ENCODE data around the gene SLC2A2.
A peak's percentile ranks its signal among the peaks of the same experiment; 100 is the strongest.

Gene SLC2A2

DNA sequence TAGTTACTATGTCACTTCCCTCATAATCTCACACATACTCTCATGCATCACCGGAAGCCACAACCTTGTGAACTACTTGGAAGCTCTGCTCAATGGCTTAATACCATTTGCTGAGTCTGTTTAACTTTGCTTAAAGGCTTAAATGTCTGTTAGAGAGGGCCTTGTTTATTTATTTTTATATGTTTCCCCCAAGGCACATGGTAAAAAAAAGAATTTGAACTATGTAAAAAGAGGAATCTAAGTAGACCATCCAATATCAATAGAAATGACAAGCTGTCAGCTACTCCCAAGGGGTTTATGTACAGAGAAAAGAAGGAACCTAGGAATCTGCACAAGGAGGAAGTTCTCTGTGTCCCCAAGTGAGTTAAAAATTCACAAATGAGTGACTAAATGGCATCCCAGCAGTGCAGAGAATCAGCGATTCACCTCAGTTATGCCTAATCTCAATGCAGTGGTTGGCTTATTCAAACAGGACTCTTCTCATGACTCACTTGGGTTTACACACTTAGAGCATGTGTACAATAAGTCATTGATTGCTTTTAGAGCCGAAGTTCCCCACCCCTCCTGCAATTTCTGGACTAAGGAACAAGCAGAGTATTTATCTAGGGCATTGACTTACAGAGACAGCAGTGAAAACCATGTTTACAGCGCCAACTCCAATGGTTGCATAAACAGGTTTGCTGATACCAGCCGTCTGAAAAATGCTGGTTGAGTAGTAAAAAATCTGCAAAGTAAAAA is 24.4 kb downstream of the SLC2A2 start:
- DNase-seq (ENCODE audit: low read depth), result no peak
- H3K4me3 ChIP-seq (ENCODE audit: low read depth, low read length), result no peak overlapping the region
- TF ChIP-seq, protein P1, sequence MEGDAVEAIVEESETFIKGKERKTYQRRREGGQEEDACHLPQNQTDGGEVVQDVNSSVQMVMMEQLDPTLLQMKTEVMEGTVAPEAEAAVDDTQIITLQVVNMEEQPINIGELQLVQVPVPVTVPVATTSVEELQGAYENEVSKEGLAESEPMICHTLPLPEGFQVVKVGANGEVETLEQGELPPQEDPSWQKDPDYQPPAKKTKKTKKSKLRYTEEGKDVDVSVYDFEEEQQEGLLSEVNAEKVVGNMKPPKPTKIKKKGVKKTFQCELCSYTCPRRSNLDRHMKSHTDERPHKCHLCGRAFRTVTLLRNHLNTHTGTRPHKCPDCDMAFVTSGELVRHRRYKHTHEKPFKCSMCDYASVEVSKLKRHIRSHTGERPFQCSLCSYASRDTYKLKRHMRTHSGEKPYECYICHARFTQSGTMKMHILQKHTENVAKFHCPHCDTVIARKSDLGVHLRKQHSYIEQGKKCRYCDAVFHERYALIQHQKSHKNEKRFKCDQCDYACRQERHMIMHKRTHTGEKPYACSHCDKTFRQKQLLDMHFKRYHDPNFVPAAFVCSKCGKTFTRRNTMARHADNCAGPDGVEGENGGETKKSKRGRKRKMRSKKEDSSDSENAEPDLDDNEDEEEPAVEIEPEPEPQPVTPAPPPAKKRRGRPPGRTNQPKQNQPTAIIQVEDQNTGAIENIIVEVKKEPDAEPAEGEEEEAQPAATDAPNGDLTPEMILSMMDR (IDR thresholded peaks at IDR 0.05; ENCODE audit: insufficient read depth, low read depth, low read length, missing control alignments), result no peak

DNA sequence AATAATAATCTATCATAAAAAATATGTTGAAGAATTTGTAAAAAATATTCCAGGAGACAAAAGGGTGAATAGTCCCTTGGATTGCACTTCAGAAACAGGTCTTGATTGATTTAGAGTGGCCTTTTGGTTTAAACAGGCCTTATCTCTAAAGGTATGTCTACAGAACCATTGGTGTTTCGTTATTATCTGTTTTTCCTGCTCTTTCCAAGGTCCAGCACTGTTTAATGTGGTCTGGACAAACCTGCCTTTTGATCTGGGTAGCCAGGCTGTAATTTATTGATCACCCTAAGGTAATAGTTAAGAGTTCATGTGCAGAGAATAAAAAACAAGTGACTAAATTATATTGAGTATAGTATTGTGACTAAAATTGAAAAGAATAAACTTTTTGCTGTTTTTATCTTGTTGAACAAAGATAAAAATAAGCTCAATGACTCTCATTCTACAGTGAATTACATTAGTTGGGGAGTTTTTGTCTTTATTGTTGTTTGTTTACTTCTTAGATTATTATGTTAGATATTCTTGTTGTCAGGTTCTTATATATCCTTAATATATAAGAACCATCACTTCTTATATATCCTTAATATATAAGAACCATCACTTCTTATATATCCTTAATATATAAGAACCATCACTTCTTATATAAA is 25.1 kb downstream of the SLC2A2 start:
- TF ChIP-seq, protein P1 (IDR thresholded peaks at IDR 0.05; ENCODE audit: insufficient read depth, low read depth, low read length, missing control alignments), result no peak
- no peak overlapping the region for H3K4me3 ChIP-seq (ENCODE audit: low read depth, low read length)
- no peak for DNase-seq (ENCODE audit: low read depth)

DNA sequence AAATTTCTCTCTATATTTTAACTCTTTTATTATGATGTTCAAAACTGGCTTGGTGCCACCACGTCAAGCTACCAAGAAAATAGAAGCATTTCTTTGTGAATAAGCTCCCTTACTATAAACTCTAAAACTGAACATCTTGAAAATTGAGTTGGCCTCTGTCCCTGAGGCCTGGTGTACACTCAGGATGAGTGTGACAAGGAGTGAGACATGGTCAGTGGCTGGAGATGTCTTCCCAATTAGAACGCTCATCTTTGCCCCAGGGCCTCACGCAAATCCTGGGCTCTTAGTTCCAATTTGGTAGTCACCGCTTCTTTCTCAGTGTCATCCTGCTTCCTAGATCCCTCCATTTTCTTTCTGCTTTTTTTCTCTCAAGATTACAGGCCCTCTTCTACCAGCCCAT is 26.2 kb downstream of the SLC2A2 start:
- TF ChIP-seq, protein P1 (IDR thresholded peaks at IDR 0.05; ENCODE audit: insufficient read depth, low read depth, low read length, missing control alignments), result no peak
- no peak for DNase-seq (ENCODE audit: low read depth)
- no peak overlapping the region for H3K4me3 ChIP-seq (ENCODE audit: low read depth, low read length)

DNA sequence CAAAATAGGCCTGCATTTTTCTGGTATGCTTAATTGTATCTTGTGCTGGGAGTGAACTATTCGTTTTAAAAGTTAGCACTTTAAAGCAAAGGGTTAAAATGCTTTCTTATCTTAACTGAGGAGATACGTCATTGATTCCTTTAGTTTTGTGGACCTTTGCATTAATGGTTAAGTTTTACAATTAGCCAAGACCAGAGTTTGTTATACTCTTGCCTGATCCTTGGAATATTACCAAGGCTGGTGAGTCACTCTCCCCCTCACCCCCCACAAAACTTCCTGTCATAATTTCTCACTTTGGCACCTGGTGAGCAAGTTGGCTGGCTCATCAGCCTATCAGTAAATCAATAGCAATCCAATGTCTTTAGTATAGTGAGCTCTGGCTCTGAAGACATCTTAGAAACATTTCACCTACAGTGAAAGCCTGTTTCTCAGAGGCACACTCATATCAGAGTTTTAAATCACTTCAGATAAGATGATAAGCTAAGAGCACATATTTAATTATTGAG is 26.7 kb downstream of the SLC2A2 start:
- no peak overlapping the region for H3K4me3 ChIP-seq (ENCODE audit: low read depth, low read length)
- TF ChIP-seq, protein P1 (IDR thresholded peaks at IDR 0.05; ENCODE audit: insufficient read depth, low read depth, low read length, missing control alignments), result no peak
- DNase-seq (ENCODE audit: low read depth), result no peak

DNA sequence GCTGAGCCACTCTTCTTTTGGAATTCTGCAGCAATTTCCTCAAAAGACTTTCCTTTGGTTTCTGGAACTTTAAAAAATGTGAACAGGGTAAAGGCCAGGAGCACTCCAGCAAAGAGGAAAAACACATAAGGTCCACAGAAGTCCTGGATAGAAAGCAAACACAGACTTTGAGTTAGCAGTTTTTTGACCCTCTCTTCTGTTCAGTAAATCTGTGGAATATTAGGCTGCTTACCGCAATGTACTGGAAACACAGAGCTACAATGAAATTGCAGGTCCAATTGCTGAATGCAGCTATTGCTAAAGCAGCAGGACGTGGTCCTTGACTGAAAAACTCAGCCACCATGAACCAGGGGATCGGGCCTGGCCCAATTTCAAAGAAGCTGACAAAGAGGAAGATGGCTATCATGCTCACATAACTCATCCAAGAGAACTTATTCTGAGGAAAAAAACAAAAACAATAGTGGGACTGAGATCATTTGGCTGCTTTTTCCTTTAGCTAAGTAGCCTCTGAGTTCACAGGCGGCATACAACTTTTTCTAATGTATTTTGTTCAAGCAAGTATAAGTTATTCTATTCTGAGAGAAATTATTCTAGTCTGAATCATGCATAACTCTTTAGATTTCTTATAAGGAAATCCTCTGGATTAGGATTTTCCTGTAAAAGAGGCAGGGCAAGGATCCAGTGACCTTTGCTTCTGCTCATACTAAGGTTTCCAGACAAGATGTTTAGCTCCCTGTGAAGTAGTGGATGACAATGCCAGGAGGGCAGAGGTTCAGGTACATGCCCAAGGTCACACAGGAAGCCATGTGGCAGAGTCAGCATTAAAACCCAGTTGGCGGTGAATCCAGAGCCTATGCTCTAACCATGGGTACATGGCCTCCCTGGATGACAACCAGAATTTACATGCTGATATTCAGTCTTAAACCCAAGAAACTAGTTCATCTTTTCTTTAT is 28.3 kb downstream of the SLC2A2 start:
- TF ChIP-seq, protein P1 (IDR thresholded peaks at IDR 0.05; ENCODE audit: insufficient read depth, low read depth, low read length, missing control alignments), result no peak
- no peak for DNase-seq (ENCODE audit: low read depth)

DNA sequence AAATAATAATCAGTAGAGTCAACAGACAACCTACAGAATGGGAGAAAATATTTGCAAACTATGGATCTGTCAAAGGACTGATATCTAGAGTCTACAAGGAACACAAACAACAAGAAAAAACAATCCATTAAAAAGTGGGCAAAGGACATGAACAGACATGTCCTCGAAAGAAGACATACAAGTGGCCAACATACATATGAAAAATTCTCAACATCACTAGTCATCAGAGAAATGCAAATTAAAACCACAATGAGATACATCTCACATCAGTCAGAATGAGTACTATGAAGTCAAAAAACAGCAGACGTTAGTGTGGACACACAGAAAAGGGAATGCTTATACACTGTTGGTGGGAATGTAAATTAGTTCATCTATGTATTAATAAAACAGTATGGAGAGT is 33.7 kb downstream of the SLC2A2 start:
- TF ChIP-seq, protein P1 (IDR thresholded peaks at IDR 0.05; ENCODE audit: insufficient read depth, low read depth, low read length, missing control alignments), result no peak
- peak; percentile 11 for DNase-seq (ENCODE audit: low read depth)
- H3K4me3 ChIP-seq (ENCODE audit: low read depth, low read length), result no peak overlapping the region

More for the DNA sequence above, 28.3 kb downstream of the SLC2A2 start:
- H3K4me3 ChIP-seq (ENCODE audit: low read depth, low read length), result no peak overlapping the region
